IMR-90 (cell line): ENCODE data around the gene FAAP24. TPM values are rescaled to one million over a fixed set of nuclear protein-coding genes. Genes with fewer than 3 reads are reported as not detected.

Experiments used
- ATAC-seq: fragments of 200-7000 bp; cut with Tn5 transposase; 2 replicates; pipeline ENCODE4 v1.9.1; 2020; ENCODE audit warnings: low read depth, mild to moderate bottlenecking, moderate library complexity
- BruUV-seq: library from RNA; stranded (reverse); fragments of 400-500 nt; replicated peaks from 2 replicates; lab custom pipeline; 2021; lab: Mats Ljungman, UMichigan
- CTCF ChIA-PET: fragments of 300-600 bp; formaldehyde crosslinking; extraction: SDS; loops from one replicate; lab custom pipeline; 2021; ENCODE audit warnings: antibody characterized with exemption; lab: Yijun Ruan, JAX
- POLR2A ChIA-PET: fragments of 300-600 bp; sonication (Branson Sonifier 250); formaldehyde crosslinking; loops from one replicate; lab custom pipeline; 2022; ENCODE audit warnings: antibody characterized with exemption; ENCODE audit not compliant: unreplicated experiment; lab: Charles Lee
- DNase-seq: peaks from one replicate; pipeline ENCODE4 v3.0.0; 2013
- H2AFZ ChIP-seq: replicated peaks from 2 replicates; pipeline ENCODE3; 2013; ENCODE audit warnings: low read length, mild to moderate bottlenecking; ENCODE audit not compliant: poor library complexity
- H2AK5ac ChIP-seq: 2 replicates; pipeline ENCODE4 v1.6.1; 2013; ENCODE audit warnings: low read depth, low read length, inconsistent platforms
- H2AK9ac ChIP-seq: replicated peaks from 2 replicates; pipeline ENCODE3; 2013; ENCODE audit warnings: mild to moderate bottlenecking, low read depth, low read length, moderate library complexity; ENCODE audit not compliant: poor library complexity
- H2BK120ac ChIP-seq: 2 replicates; pipeline ENCODE4 v1.6.1; 2013; ENCODE audit warnings: low read depth, low read length, inconsistent platforms
- H2BK15ac ChIP-seq: 3 replicates; pipeline ENCODE4 v1.6.1; 2013; ENCODE audit warnings: low read depth, low read length, inconsistent platforms
- H2BK20ac ChIP-seq: 2 replicates; pipeline ENCODE4 v1.6.1; 2013; ENCODE audit warnings: low read depth, mild to moderate bottlenecking, inconsistent platforms, low read length, moderate library complexity
- H2BK5ac ChIP-seq: 2 replicates; pipeline ENCODE4 v1.6.1; 2013; ENCODE audit warnings: mild to moderate bottlenecking, low read depth, low read length, inconsistent platforms; ENCODE audit not compliant: poor library complexity, severe bottlenecking
- H3K14ac ChIP-seq: replicated peaks from 2 replicates; pipeline ENCODE4 v1.6.1; 2013; ENCODE audit warnings: low read depth, low read length, inconsistent platforms
- H3K18ac ChIP-seq: 2 replicates; pipeline ENCODE4 v1.6.1; 2013; ENCODE audit warnings: low read depth, low read length, control low read depth
- H3K23ac ChIP-seq: 2 replicates; pipeline ENCODE4 v1.6.1; 2013; ENCODE audit warnings: low read depth, low read length, inconsistent platforms
- H3K27ac ChIP-seq: 2 replicates; pipeline ENCODE4 v1.5.1; 2013; ENCODE audit warnings: mild to moderate bottlenecking, control low read depth, low read length; ENCODE audit not compliant: insufficient read depth
- H3K27me3 ChIP-seq: 2 replicates; pipeline ENCODE4 v1.6.1; 2013; ENCODE audit warnings: low read length; ENCODE audit not compliant: control insufficient read depth, insufficient read depth
- H3K36me3 ChIP-seq: 2 replicates; pipeline ENCODE4 v1.6.1; 2013; ENCODE audit warnings: low read length, mixed read lengths; ENCODE audit not compliant: control insufficient read depth, insufficient read depth
- H3K4ac ChIP-seq: 2 replicates; pipeline ENCODE4 v1.6.1; 2013; ENCODE audit warnings: low read depth, low read length, inconsistent platforms
- H3K4me1 ChIP-seq: 2 replicates; pipeline ENCODE4 v1.6.1; 2013; ENCODE audit warnings: low read length, mixed read lengths; ENCODE audit not compliant: control insufficient read depth, insufficient read depth
- H3K4me2 ChIP-seq: 2 replicates; pipeline ENCODE4 v1.6.1; 2013; ENCODE audit warnings: low read depth, mild to moderate bottlenecking, control low read depth, low read length, moderate library complexity
- H3K4me3 ChIP-seq: 2 replicates; pipeline ENCODE4 v1.5.1; 2013; ENCODE audit warnings: low read depth, mild to moderate bottlenecking, control low read depth, low read length, moderate library complexity; ENCODE audit not compliant: insufficient read depth
- H3K56ac ChIP-seq: 2 replicates; pipeline ENCODE4 v1.6.1; 2013; ENCODE audit warnings: low read length, inconsistent platforms; ENCODE audit not compliant: insufficient read depth; ENCODE audit errors: extremely low read depth
- H3K79me1 ChIP-seq, 2 experiments: 2 replicates each; pipeline ENCODE4 v1.6.1; 2013; ENCODE audit warnings: low read length in 2 of 2, inconsistent platforms in 1 of 2, low read depth in 1 of 2
- H3K9ac ChIP-seq: 2 replicates; pipeline ENCODE4 v1.6.1; 2013; ENCODE audit warnings: low read depth, low read length, control low read depth
- H3K9me1 ChIP-seq: 2 replicates; pipeline ENCODE4 v1.6.1; 2013; ENCODE audit warnings: low read length, inconsistent platforms; ENCODE audit not compliant: insufficient read depth
- H3K9me3 ChIP-seq: 2 replicates; pipeline ENCODE4 v1.6.1; 2013; ENCODE audit warnings: low read length; ENCODE audit not compliant: control insufficient read depth, insufficient read depth
- H4K20me1 ChIP-seq: 2 replicates; pipeline ENCODE4 v1.6.1; 2013; ENCODE audit warnings: low read length, inconsistent platforms; ENCODE audit not compliant: insufficient read depth
- H4K5ac ChIP-seq: 2 replicates; pipeline ENCODE4 v1.6.1; 2013; ENCODE audit warnings: mild to moderate bottlenecking, low read depth, low read length, control low read depth
- H4K8ac ChIP-seq, 2 experiments: 2 replicates each; pipeline ENCODE4 v1.6.1; 2013; ENCODE audit warnings: low read depth in 2 of 2, low read length in 2 of 2, control low read depth in 1 of 2, inconsistent platforms in 1 of 2
- H4K91ac ChIP-seq: 2 replicates; pipeline ENCODE4 v1.6.1; 2013; ENCODE audit warnings: low read depth, low read length, inconsistent platforms; ENCODE audit not compliant: insufficient read depth
- CEBPB ChIP-seq: IDR thresholded peaks from 2 replicates; pipeline ENCODE4 v1.6.1; 2012; ENCODE audit warnings: low read depth, low read length, improper control_type of control experiment
- CHD1 ChIP-seq: IDR thresholded peaks from 2 replicates; pipeline ENCODE4 v1.6.1; 2012; ENCODE audit warnings: low read depth, low read length, improper control_type of control experiment
- FOS ChIP-seq: fragments of 150-350 bp; IDR thresholded peaks from 2 replicates; pipeline ENCODE4 v1.6.1; 2016; ENCODE audit warnings: low read depth, low read length
- MAZ ChIP-seq: IDR thresholded peaks from 2 replicates; pipeline ENCODE4 v1.6.1; 2012; ENCODE audit warnings: low read depth, mild to moderate bottlenecking, low read length, improper control_type of control experiment, moderate library complexity, borderline replicate concordance
- NFE2L2 ChIP-seq: fragments of 150-350 bp; IDR thresholded peaks from 2 replicates; pipeline ENCODE4 v1.6.1; 2016; ENCODE audit warnings: low read depth, mild to moderate bottlenecking, low read length
- POLR2A ChIP-seq: IDR thresholded peaks from 2 replicates; pipeline ENCODE4 v1.6.1; 2012; ENCODE audit warnings: mild to moderate bottlenecking, low read depth, low read length
- RAD21 ChIP-seq: IDR thresholded peaks from 2 replicates; pipeline ENCODE4 v1.6.1; 2012; ENCODE audit warnings: low read length, improper control_type of control experiment
- RFX5 ChIP-seq: IDR thresholded peaks from 2 replicates; pipeline ENCODE4 v1.8.0; 2012; ENCODE audit warnings: low read depth, mild to moderate bottlenecking, low read length, moderate library complexity
- USF2 ChIP-seq: fragments of 150-350 bp; IDR thresholded peaks from 2 replicates; pipeline ENCODE4 v1.6.1; 2017; ENCODE audit warnings: mild to moderate bottlenecking, antibody characterized with exemption, low read length, low read depth
- WGBS, 2 experiments: methylation state at CpG; one replicate each; pipeline versions ENCODE4 v1.1.5 to v1.1.7; 2013; ENCODE audit warnings: missing lambda C conversion rate in 2 of 2; ENCODE audit not compliant: insufficient read length in 1 of 2; ENCODE audit errors: extremely low coverage in 2 of 2; 5-methylcytosine and 5-hydroxymethylcytosine counted together
- dilution Hi-C: fragments of 300-500 bp; cut with HindIII; formaldehyde crosslinking; loops from one replicate; pipeline ENCODE4 v1.14.3; 2018; ENCODE audit warnings: low sequenced_read_pairs; ENCODE audit not compliant: unreplicated experiment
- in situ Hi-C: fragments of 300-500 bp; cut with MboI; formaldehyde crosslinking; loops from 3 replicates; pipeline ENCODE4 v1.14.3; 2019; ENCODE audit warnings: low sequenced_read_pairs, inconsistent platforms, mixed read lengths
- intact Hi-C: fragments of 100-400 bp; cut with micrococcal nuclease; formaldehyde crosslinking; loops from 2 replicates; pipeline ENCODE4 v1.10.0; 2022
- polyA plus RNA-seq, 3 experiments: library from polyadenylated mRNA; depleted of rRNA; stranded (reverse); fragments of >200 nt; gene quantifications; 2 replicates each; pipeline ENCODE4 v1.2.3, GENCODE V29; 2012; ENCODE audit warnings: low replicate concordance in 1 of 3
- total RNA-seq: library from RNA; depleted of rRNA; stranded (reverse); fragments of >200 nt; gene quantifications from 2 replicates; pipeline ENCODE4 v1.2.3, GENCODE V29; 2012
- TF ChIP-seq, protein P1 (sequence below): fragments of 150-350 bp; IDR thresholded peaks from 2 replicates; pipeline ENCODE4 v1.6.1; 2016; ENCODE audit warnings: low read depth, mild to moderate bottlenecking, low read length, moderate library complexity, borderline replicate concordance

FAAP24 gene
- total and polyA plus RNA-seq, 2 of the 4 experiments (the other 2 are of a cell fraction) = 2.2 to 2.3 TPM

- no CpG with 5 or more reads among the region's 5 CpGs for WGBS, 2 experiments
- no peaks in the 10 kb centered on the region for H3K4me1 ChIP-seq
- intact Hi-C loops = no loop called here
- H3K4me3 ChIP-seq = no peak overlapping the region
- H2BK15ac ChIP-seq = no peak overlapping the region
- no peak for DNase-seq
- no peak overlapping the region for H2AK9ac ChIP-seq
- no TSS peak for BruUV-seq
- no peak overlapping the region for H3K14ac ChIP-seq
- ChIA-PET CTCF (no interaction called here), POLR2A (no interaction called here)
- no peak overlapping the region for H3K18ac ChIP-seq
- H4K20me1 ChIP-seq = no peaks in the 10 kb centered on the region
- no peak overlapping the region for H3K56ac ChIP-seq
- H3K9ac ChIP-seq = no peak overlapping the region
- TF ChIP-seq CEBPB (no peak), CHD1 (no peak), RAD21 (no peak), USF2 (no peak), MAZ (no peak), NFE2L2 (no peak), POLR2A (no peak), RFX5 (no peak), FOS (no peak)
- TF ChIP-seq, protein P1, sequence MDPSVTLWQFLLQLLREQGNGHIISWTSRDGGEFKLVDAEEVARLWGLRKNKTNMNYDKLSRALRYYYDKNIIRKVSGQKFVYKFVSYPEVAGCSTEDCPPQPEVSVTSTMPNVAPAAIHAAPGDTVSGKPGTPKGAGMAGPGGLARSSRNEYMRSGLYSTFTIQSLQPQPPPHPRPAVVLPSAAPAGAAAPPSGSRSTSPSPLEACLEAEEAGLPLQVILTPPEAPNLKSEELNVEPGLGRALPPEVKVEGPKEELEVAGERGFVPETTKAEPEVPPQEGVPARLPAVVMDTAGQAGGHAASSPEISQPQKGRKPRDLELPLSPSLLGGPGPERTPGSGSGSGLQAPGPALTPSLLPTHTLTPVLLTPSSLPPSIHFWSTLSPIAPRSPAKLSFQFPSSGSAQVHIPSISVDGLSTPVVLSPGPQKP = no peak
- H3K36me3 ChIP-seq = peaks cover 5% of the 10 kb centered on the region; the same call in 1 of the 2 replicates
- no peak for ATAC-seq
- H3K9me3 ChIP-seq = no peaks in the 10 kb centered on the region
- no peak overlapping the region for H4K91ac ChIP-seq
- H3K4me2 ChIP-seq = no peak overlapping the region
- H2AFZ ChIP-seq = no peak overlapping the region
- no peaks in the 10 kb centered on the region for H3K9me1 ChIP-seq
- no peak overlapping the region for H3K27ac ChIP-seq
- H2BK120ac ChIP-seq = no peak overlapping the region
- no peak overlapping the region for H3K23ac ChIP-seq
- no peaks in the 10 kb centered on the region for H3K79me1 ChIP-seq
- dilution Hi-C loops = no loop called here
- no peak overlapping the region for H2BK20ac ChIP-seq
- H3K4ac ChIP-seq = no peak overlapping the region
- no peak overlapping the region for H4K5ac ChIP-seq
- no peak overlapping the region for H2AK5ac ChIP-seq
- no peak overlapping the region for H4K8ac ChIP-seq
- in situ Hi-C loops = no loop called here
- H3K27me3 ChIP-seq = no peaks in the 10 kb centered on the region
- no peak overlapping the region for H2BK5ac ChIP-seq
Observed at GRCh38 chr19:32988724-32989123, 16.7 kb downstream of the FAAP24 start.
